HEK293 (cell line): ENCODE measurements around the gene ENSA.

Source experiments
- CTCF ChIA-PET: fragments of 350-600 bp; formaldehyde crosslinking; extraction: SDS; loops from one replicate; lab custom pipeline; 2021; ENCODE audit warnings: antibody characterized with exemption; lab: Yijun Ruan, JAX
- POLR2A ChIA-PET: fragments of 300-600 bp; formaldehyde crosslinking; extraction: SDS; loops from one replicate; lab custom pipeline; 2020; ENCODE audit warnings: antibody characterized with exemption, inconsistent platforms; lab: Yijun Ruan, JAX
- H3K27ac ChIP-seq: fragments of 200-500 bp; sonication (Bioruptor generic); 2 replicates; pipeline ENCODE4 v1.5.1; 2014; ENCODE audit warnings: low read depth, low read length, control low read depth, inconsistent platforms; ENCODE audit errors: extremely low read depth
- H3K36me3 ChIP-seq, 2 experiments: fragments of 200-500 bp in 1 of 2; sonication (Bioruptor generic) in 1 of 2; 1 replicate in 1 of 2; 2 replicates in 1 of 2; pipeline ENCODE4 v1.5.1; 2014 to 2017; ENCODE audit warnings: inconsistent platforms in 2 of 2, low read length in 2 of 2; ENCODE audit not compliant: control insufficient read depth in 2 of 2, insufficient read depth in 1 of 2
- H3K4me1 ChIP-seq: fragments of 200-500 bp; sonication (Bioruptor generic); 2 replicates; pipeline ENCODE4 v1.5.1; 2014; ENCODE audit warnings: mild to moderate bottlenecking, low read length, inconsistent platforms; ENCODE audit not compliant: control insufficient read depth, insufficient read depth
- H3K4me3 ChIP-seq: 2 replicates; pipeline ENCODE4 v1.5.1; 2011; ENCODE audit warnings: low read depth, mild to moderate bottlenecking, control low read depth, low read length, moderate library complexity
- H3K9me3 ChIP-seq: fragments of 200-500 bp; sonication (Bioruptor generic); 2 replicates; pipeline ENCODE4 v1.5.1; 2014; ENCODE audit warnings: low read depth, low read length, inconsistent platforms; ENCODE audit not compliant: control insufficient read depth, insufficient read depth
- FEZF1 ChIP-seq: fragments of 450-650 bp; formaldehyde crosslinking; IDR thresholded peaks from 2 replicates; pipeline ENCODE4 v1.5.1; 2016; ENCODE audit warnings: missing biosample characterization, missing genetic modification characterization
- GLIS1 ChIP-seq: fragments of 450-650 bp; formaldehyde crosslinking; IDR thresholded peaks from 2 replicates; pipeline ENCODE4 v1.5.1; 2016; ENCODE audit warnings: missing biosample characterization, missing genetic modification characterization
- MZF1 ChIP-seq: fragments of 450-650 bp; formaldehyde crosslinking; IDR thresholded peaks from 2 replicates; pipeline ENCODE4 v1.5.1; 2017; ENCODE audit warnings: missing biosample characterization, missing genetic modification characterization, borderline replicate concordance
- PRDM1 ChIP-seq: fragments of 450-650 bp; formaldehyde crosslinking; IDR thresholded peaks from 2 replicates; pipeline ENCODE4; 2016; ENCODE audit warnings: missing biosample characterization, missing genetic modification characterization
- PRDM6 ChIP-seq: fragments of 450-650 bp; formaldehyde crosslinking; IDR thresholded peaks from 2 replicates; pipeline ENCODE4 v1.5.1; 2017; ENCODE audit warnings: missing biosample characterization, missing genetic modification characterization
- SP7 ChIP-seq: fragments of 450-650 bp; formaldehyde crosslinking; IDR thresholded peaks from 2 replicates; pipeline ENCODE4 v1.5.1; 2016; ENCODE audit warnings: missing biosample characterization, missing genetic modification characterization
- YY2 ChIP-seq: fragments of 450-650 bp; formaldehyde crosslinking; IDR thresholded peaks from 2 replicates; pipeline ENCODE4 v1.5.1; 2016; ENCODE audit warnings: missing biosample characterization, missing genetic modification characterization
- ZFHX2 ChIP-seq: fragments of 450-650 bp; formaldehyde crosslinking; conservative IDR thresholded peaks from 2 replicates; pipeline ENCODE4 v1.5.1; 2016; ENCODE audit warnings: missing biosample characterization, missing genetic modification characterization
- ZNF140 ChIP-seq: fragments of 450-650 bp; formaldehyde crosslinking; IDR thresholded peaks from 2 replicates; pipeline ENCODE4 v1.5.1; 2016; ENCODE audit warnings: missing biosample characterization, missing genetic modification characterization
- ZNF174 ChIP-seq: fragments of 450-650 bp; formaldehyde crosslinking; IDR thresholded peaks from 2 replicates; pipeline ENCODE4 v1.5.0; 2017; ENCODE audit warnings: missing biosample characterization, mild to moderate bottlenecking, missing genetic modification characterization
- ZNF248 ChIP-seq: fragments of 450-650 bp; formaldehyde crosslinking; IDR thresholded peaks from 2 replicates; pipeline ENCODE4 v1.5.1; 2017; ENCODE audit warnings: missing biosample characterization, missing genetic modification characterization
- ZNF266 ChIP-seq: fragments of 450-650 bp; formaldehyde crosslinking; IDR thresholded peaks from 2 replicates; pipeline ENCODE4 v1.5.1; 2016; ENCODE audit warnings: missing biosample characterization, missing genetic modification characterization, low read depth
- ZNF366 ChIP-seq: fragments of 450-650 bp; formaldehyde crosslinking; conservative IDR thresholded peaks from 2 replicates; pipeline ENCODE4 v1.5.1; 2016; ENCODE audit warnings: missing biosample characterization, missing genetic modification characterization
- ZNF449 ChIP-seq: fragments of 450-650 bp; formaldehyde crosslinking; IDR thresholded peaks from 2 replicates; pipeline ENCODE4 v1.5.1; 2017; ENCODE audit warnings: missing biosample characterization, mild to moderate bottlenecking, missing genetic modification characterization, moderate library complexity
- ZNF660 ChIP-seq: fragments of 450-650 bp; IDR thresholded peaks from 2 replicates; pipeline ENCODE4 v1.5.1; 2018; ENCODE audit warnings: missing biosample characterization, mild to moderate bottlenecking, missing genetic modification characterization
- ZNF777 ChIP-seq: fragments of 450-650 bp; formaldehyde crosslinking; IDR thresholded peaks from 2 replicates; pipeline ENCODE4 v1.5.1; 2017; ENCODE audit warnings: missing biosample characterization, missing genetic modification characterization, borderline replicate concordance
- ZNF785 ChIP-seq: fragments of 450-650 bp; formaldehyde crosslinking; IDR thresholded peaks from 2 replicates; pipeline ENCODE4 v1.5.1; 2016; ENCODE audit warnings: missing biosample characterization, missing genetic modification characterization
- ZNF792 ChIP-seq: fragments of 450-650 bp; formaldehyde crosslinking; IDR thresholded peaks from 2 replicates; pipeline ENCODE4 v1.5.1; 2016; ENCODE audit warnings: missing biosample characterization, missing genetic modification characterization

The ENSA gene

GRCh38 chr1:150576794-150577556, 52.4 kb downstream of the ENSA start:
- POLR2A ChIA-PET, result interaction anchor here (0.6 to 13.5 kb wide), 5 partner anchors 9 to 120 kb away, joined by 3 to 272 read pairs (median 8); partner anchors contain the start of genes ENSA and GOLPH3L
- H3K36me3 ChIP-seq, result peaks cover 0 to 65% of the 10 kb centered on the region in 2 experiments
- H3K4me1 ChIP-seq, result no peaks in the 10 kb centered on the region

GRCh38 chr1:150576367-150576711, 53.1 kb downstream of the ENSA start:
- no peak overlapping the region for H3K27ac ChIP-seq
- no peaks in the 10 kb centered on the region for H3K4me1 ChIP-seq
- POLR2A ChIA-PET, result interaction anchor here (1.4 to 13.5 kb wide), 4 partner anchors 8 to 53 kb away, joined by 3 to 272 read pairs (median 8); partner anchors contain the start of gene ENSA
- TF ChIP-seq PRDM6 (peak; percentile 47; the same call in 1 of the 2 replicates), MZF1 (tag by site-specific recombination) (no peak)
- TF ChIP-seq, all 188 proteins: peak for 1
- no peaks in the 10 kb centered on the region for H3K9me3 ChIP-seq
- CTCF ChIA-PET, result interaction anchor here (0.6 to 14.0 kb wide), 8 partner anchors 8 to 237 kb away, joined by 3 to 135 read pairs (median 5); no protein-coding TSS in a partner anchor
- H3K36me3 ChIP-seq, result peaks cover 0 to 65% of the 10 kb centered on the region in 2 experiments
- H3K4me3 ChIP-seq, result peak overlapping the region; percentile 82

More at GRCh38 chr1:150576794-150577556, 52.4 kb downstream of the ENSA start:
- H3K27ac ChIP-seq, result no peak overlapping the region
- CTCF ChIA-PET, result interaction anchor here (0.6 to 14.0 kb wide), 8 partner anchors 9 to 236 kb away, joined by 3 to 135 read pairs (median 5); no protein-coding TSS in a partner anchor
- no peaks in the 10 kb centered on the region for H3K9me3 ChIP-seq
- TF ChIP-seq ZNF140 (tag by site-specific recombination) (no peak), ZNF266 (tag by site-specific recombination) (no peak), ZNF777 (tag by site-specific recombination) (no peak), ZNF785 (tag by site-specific recombination) (no peak), ZNF792 (tag by site-specific recombination) (no peak), PRDM1 (tag by site-specific recombination) (peak; percentile 61), ZNF660 (peak; percentile 19; the same call in 1 of the 2 replicates)
- H3K4me3 ChIP-seq, result peak overlapping the region; percentile 82

- CTCF ChIA-PET, result interaction anchor here (0.9 to 14.0 kb wide), 6 partner anchors 8 to 237 kb away, joined by 3 to 135 read pairs (median 8); no protein-coding TSS in a partner anchor
- no peaks in the 10 kb centered on the region for H3K4me1 ChIP-seq
- POLR2A ChIA-PET, result interaction anchor here (1.8 to 13.5 kb wide), 2 partner anchors 14 to 54 kb away, joined by 8 to 272 read pairs; partner anchors contain the start of gene ENSA
- no peaks in the 10 kb centered on the region for H3K9me3 ChIP-seq
- peaks cover 0 to 65% of the 10 kb centered on the region in 2 experiments for H3K36me3 ChIP-seq
- peak overlapping the region; percentile 82 for H3K4me3 ChIP-seq
- no peak for TF ChIP-seq GLIS1
- 0 out of 2 replicates have a peak, but pooled peaks have one; percentile 52 for TF ChIP-seq ZNF366 (tag by site-specific recombination)
- TF ChIP-seq SP7 (tag by site-specific recombination), result peak; percentile 27; the same call in 1 of the 2 replicates
- TF ChIP-seq, all 188 proteins: peak for 2
- H3K27ac ChIP-seq, result no peak overlapping the region
Measured at GRCh38 chr1:150575518-150576366, 53.7 kb downstream of the ENSA start.

GRCh38 chr1:150575072-150575489, 54.3 kb downstream of the ENSA start:
- Histone ChIP-seq H3K4me3 (no peak overlapping the region), H3K36me3 (peaks cover 0 to 65% of the 10 kb centered on the region in 2 experiments), H3K27ac (no peak overlapping the region), H3K4me1 (no peaks in the 10 kb centered on the region), H3K9me3 (no peaks in the 10 kb centered on the region)
- CTCF ChIA-PET, result interaction anchor here (14.0 kb wide), 1 partner anchor 16 kb away, joined by 135 read pairs; no protein-coding TSS in a partner anchor
- POLR2A ChIA-PET, result interaction anchor here (13.5 kb wide), 1 partner anchor 13 kb away, joined by 272 read pairs; no protein-coding TSS in a partner anchor
- TF ChIP-seq ZFHX2 (tag by site-specific recombination) (no peak), ZNF449 (tag by site-specific recombination) (no peak), ZNF248 (no peak), ZNF174 (no peak), YY2 (tag by site-specific recombination) (no peak), FEZF1 (tag by site-specific recombination) (no peak)
